ENCODE data around the gene MAMLD1. TPM values are rescaled to one million over a fixed set of nuclear protein-coding genes. Genes with fewer than 3 reads are reported as not detected.
A peak's percentile ranks its signal among the peaks of the same experiment; 100 is the strongest.

MAMLD1 gene
- total RNA-seq, 2 donors from 2014 or later: 1.7 to 1.9 TPM

DNA sequence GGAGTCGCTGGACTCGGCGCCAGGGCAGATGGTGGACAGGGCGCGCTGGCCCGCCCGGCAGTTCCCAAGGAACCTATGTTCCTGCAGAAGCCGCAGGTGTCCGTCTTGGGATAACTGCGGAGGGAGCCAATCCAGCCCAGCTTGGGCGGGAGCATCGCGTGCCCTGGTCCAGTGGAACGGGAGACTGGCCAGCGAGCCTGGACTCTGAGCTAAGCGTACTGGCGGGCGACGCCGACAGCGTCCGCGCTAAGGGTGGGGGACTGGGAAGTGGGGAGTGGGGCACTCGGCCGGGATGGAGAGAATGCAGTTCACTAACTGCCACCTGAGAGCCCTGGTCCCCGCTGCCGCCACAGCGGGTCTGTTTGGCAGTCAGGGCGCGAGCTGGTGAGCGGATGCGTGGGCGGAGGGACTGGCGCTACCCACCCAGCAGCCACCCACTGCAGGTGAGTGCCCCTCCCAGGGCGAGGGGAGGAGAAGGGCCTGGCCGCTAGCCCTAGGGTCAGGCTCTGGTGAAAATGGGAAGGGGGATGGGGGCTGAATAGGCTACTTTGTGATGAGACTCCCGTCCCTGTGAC is 1.3 kb upstream of the MAMLD1 start:
- H3K36me3 Mint-ChIP-seq (ENCODE audit: low read depth): no peaks in the 10 kb centered on the region
- ATAC-seq (no peak), DNase-seq (no peak)
- peaks cover 22% of the 10 kb centered on the region for H3K4me1 Mint-ChIP-seq
- no peaks in the 10 kb centered on the region for H3K9me3 ChIP-seq (ENCODE audit: control insufficient read depth, low read length, poor library complexity, severe bottlenecking)
- peak overlapping the region; percentile 83 for H3K27ac Mint-ChIP-seq
- H3K27me3 Mint-ChIP-seq: no peaks in the 10 kb centered on the region
- H3K4me3 Mint-ChIP-seq: peak overlapping the region; percentile 95

DNA sequence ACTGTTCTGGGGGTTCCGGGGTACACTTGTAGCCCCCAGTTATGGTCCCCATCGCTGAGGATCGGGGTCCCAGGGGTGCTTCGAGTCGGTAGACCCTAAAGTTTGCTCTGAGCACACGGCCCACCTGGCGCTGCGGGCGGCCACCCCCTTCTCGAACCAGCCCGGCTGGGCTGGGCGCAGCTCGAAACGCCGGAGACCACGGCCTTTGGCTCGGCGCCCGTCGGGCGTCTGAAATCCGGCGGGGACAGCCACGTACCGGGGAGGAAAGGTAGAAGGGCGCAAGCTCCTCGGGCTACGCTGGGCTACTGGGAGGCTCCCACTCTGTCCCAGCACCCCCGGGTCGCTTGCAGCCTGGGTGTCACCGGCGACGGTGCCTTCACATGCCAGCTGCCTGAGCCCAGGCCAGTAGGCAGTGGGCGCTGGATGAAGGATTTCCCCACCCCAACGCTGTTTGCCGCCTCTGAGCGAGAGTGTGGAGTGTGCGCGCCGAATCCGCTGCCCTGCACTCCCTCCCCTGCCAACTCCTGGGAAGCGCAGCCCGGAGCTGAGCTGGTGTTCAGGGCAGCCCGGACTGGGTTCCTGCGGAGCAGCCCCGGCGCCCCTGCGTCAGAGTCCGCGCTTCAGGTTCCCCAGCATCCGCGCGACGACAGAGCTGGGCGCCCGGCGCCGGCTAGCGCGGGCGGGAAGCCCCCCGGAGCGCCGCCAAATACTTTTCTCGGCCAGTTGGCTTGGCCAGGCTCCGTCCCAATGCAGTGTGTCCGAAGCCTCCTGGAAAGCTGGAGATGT is 637 bp downstream of the MAMLD1 start:
- DNase-seq: no peak
- H3K36me3 Mint-ChIP-seq (ENCODE audit: low read depth): no peaks in the 10 kb centered on the region
- no peaks in the 10 kb centered on the region for H3K9me3 ChIP-seq (ENCODE audit: control insufficient read depth, low read length, poor library complexity, severe bottlenecking)
- ATAC-seq: peak; percentile 3
- peak overlapping the region; percentile 86 for H3K4me3 Mint-ChIP-seq
- H3K4me1 Mint-ChIP-seq: peaks cover 23% of the 10 kb centered on the region
- no peaks in the 10 kb centered on the region for H3K27me3 Mint-ChIP-seq
- H3K27ac Mint-ChIP-seq: no peak overlapping the region

- H3K9me3 ChIP-seq (ENCODE audit: control insufficient read depth, low read length, poor library complexity, severe bottlenecking): no peaks in the 10 kb centered on the region
- no peak for ATAC-seq
- no peak for DNase-seq
- Mint-ChIP-seq H3K27ac (no peak overlapping the region), H3K4me1 (peaks cover 23% of the 10 kb centered on the region), H3K27me3 (no peaks in the 10 kb centered on the region), H3K4me3 (peak overlapping the region; percentile 86), H3K36me3 (ENCODE audit: low read depth) (no peaks in the 10 kb centered on the region)
These were observed 1.4 kb downstream of the MAMLD1 start for GRCh38 chrX:150364347-150365050.

DNA sequence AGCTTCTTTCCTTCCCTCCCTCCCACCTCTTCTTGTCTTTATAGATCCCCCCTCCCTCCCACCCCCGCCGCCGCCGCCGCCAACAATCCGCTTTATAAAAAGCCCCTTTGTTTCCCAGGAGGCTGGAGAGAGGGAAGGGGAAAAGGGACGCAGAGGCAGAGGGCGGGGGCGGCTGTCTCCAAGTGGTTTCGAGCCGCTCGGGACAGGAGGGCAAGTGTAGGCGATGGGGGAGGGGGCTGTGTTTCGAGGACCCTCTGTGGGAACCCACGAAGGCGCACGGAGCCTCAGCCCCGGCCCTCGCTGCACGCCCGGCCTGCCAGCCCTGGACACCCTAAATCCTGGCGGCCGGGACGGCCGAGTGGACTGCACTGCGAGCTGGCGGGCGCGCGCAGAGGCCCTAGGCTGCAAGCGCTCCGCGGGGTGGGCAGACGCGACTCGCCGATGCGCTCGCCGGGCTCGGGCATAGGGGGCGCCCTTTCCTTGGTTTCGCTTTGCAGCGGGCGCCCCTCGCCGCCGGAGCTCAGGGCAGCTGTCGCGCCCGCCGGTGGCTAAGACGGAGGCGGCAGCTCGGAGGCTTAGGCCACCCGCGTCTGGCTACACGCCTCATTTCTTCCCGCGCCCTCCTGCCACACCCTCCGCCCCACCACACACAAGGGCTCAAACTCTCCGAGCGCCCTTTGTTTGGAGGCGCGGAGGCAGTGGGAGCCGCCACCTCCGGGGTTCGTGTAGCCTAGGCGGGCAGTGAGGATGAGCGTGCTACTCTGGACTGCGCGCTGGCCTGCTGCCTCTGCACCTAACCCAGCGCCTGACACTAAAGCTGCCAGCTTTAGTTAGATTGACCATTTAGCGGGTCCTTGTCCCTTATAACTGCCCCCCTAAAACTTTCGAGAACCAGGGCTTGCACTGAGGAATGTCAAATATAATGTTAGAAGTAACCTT is 2.2 kb downstream of the MAMLD1 start:
- peak; percentile 34 to 44 (median 41) for DNase-seq
- Mint-ChIP-seq H3K4me1 (peaks cover 20% of the 10 kb centered on the region), H3K4me3 (peak overlapping the region; percentile 86), H3K27ac (peak overlapping the region; percentile 34), H3K36me3 (ENCODE audit: low read depth) (no peaks in the 10 kb centered on the region), H3K27me3 (no peaks in the 10 kb centered on the region)
- peak; percentile 41 for ATAC-seq
- no peaks in the 10 kb centered on the region for H3K9me3 ChIP-seq (ENCODE audit: control insufficient read depth, low read length, poor library complexity, severe bottlenecking)

DNA sequence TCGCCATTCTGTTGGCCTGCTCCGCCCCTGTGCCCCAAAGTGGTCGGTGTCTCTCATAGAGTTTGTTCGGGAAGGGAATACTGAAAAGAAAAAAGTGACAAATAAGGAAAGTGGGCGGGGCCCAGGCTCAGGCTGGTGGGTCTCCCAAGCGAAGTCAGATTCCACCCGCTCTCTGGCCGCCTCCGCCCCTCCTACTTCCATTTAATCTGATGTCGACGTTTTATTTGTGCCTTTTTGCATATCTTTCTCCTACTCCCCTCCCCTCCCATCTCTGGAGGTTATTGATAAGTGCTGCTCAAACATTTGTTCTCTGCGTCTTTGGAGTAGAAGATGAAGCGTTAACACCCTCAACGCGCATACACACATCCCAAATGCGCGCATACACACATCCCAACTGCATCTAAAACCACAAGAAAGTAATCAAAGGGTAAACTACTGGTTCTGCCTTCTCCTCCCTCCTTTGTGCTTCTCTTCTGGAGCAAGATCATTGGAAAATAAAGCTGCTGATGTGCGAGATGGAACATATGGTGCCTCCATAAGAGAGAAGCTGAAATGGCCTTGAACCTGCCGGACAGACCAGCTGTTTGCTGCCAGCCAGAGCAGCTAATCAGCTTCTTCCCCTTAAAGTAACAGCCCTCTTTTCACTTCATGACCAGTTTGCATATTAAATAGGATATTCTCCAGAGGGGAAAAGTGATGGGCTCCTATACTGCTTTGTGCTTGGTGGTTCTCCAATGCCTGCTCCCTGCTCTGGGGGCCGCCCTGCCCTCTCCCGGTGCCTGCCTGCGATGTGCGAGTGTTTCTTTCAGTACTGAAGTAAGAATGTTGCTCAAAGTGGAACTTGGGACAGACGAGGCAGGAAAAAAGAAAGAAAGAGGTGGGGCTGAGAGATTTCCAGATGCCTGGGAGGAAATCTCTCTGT is 3.1 kb downstream of the MAMLD1 start:
- DNase-seq: no peak
- Mint-ChIP-seq H3K4me3 (peak overlapping the region; percentile 86), H3K4me1 (peaks cover 17% of the 10 kb centered on the region), H3K36me3 (ENCODE audit: low read depth) (no peaks in the 10 kb centered on the region), H3K27ac (peak overlapping the region; percentile 34), H3K27me3 (no peaks in the 10 kb centered on the region)
- no peaks in the 10 kb centered on the region for H3K9me3 ChIP-seq (ENCODE audit: control insufficient read depth, low read length, poor library complexity, severe bottlenecking)
- ATAC-seq: no peak

GRCh38 chrX:150366951-150367545 is 3.9 kb downstream of the MAMLD1 start:
- peak overlapping the region; percentile 86 for H3K4me3 Mint-ChIP-seq
- no peak for DNase-seq
- no peak overlapping the region for H3K27ac Mint-ChIP-seq
- no peak for ATAC-seq
- H3K9me3 ChIP-seq (ENCODE audit: control insufficient read depth, low read length, poor library complexity, severe bottlenecking): no peaks in the 10 kb centered on the region
- no peaks in the 10 kb centered on the region for H3K36me3 Mint-ChIP-seq (ENCODE audit: low read depth)
- H3K4me1 Mint-ChIP-seq: peaks cover 14% of the 10 kb centered on the region
- no peaks in the 10 kb centered on the region for H3K27me3 Mint-ChIP-seq

GRCh38 chrX:150370589-150371312 is 7.6 kb downstream of the MAMLD1 start:
- ATAC-seq (no peak), DNase-seq (no peak)
- no peak overlapping the region for H3K4me3 Mint-ChIP-seq
- no peaks in the 10 kb centered on the region for H3K36me3 Mint-ChIP-seq (ENCODE audit: low read depth)
- H3K4me1 Mint-ChIP-seq: peaks cover 7% of the 10 kb centered on the region
- H3K27me3 Mint-ChIP-seq: no peaks in the 10 kb centered on the region
- no peaks in the 10 kb centered on the region for H3K9me3 ChIP-seq (ENCODE audit: control insufficient read depth, low read length, poor library complexity, severe bottlenecking)
- no peak overlapping the region for H3K27ac Mint-ChIP-seq

GRCh38 chrX:150371877-150372276 is 8.8 kb downstream of the MAMLD1 start:
- no peaks in the 10 kb centered on the region for H3K27me3 Mint-ChIP-seq
- no peak for ATAC-seq
- H3K4me1 Mint-ChIP-seq: peaks cover under 1% of the 10 kb centered on the region
- H3K4me3 Mint-ChIP-seq: no peak overlapping the region
- H3K27ac Mint-ChIP-seq: no peak overlapping the region
- no peaks in the 10 kb centered on the region for H3K36me3 Mint-ChIP-seq (ENCODE audit: low read depth)
- no peak for DNase-seq
- H3K9me3 ChIP-seq (ENCODE audit: control insufficient read depth, low read length, poor library complexity, severe bottlenecking): no peaks in the 10 kb centered on the region

GRCh38 chrX:150372280-150372679 is 9.2 kb downstream of the MAMLD1 start:
- peak overlapping the region; percentile 14 for H3K27ac Mint-ChIP-seq
- H3K4me3 Mint-ChIP-seq: no peak overlapping the region
- ATAC-seq: no peak
- no peaks in the 10 kb centered on the region for H3K4me1 Mint-ChIP-seq
- DNase-seq: no peak
- no peaks in the 10 kb centered on the region for H3K36me3 Mint-ChIP-seq (ENCODE audit: low read depth)
- no peaks in the 10 kb centered on the region for H3K27me3 Mint-ChIP-seq
- no peaks in the 10 kb centered on the region for H3K9me3 ChIP-seq (ENCODE audit: control insufficient read depth, low read length, poor library complexity, severe bottlenecking)

GRCh38 chrX:150372756-150373155 is 9.6 kb downstream of the MAMLD1 start:
- Mint-ChIP-seq H3K4me1 (no peaks in the 10 kb centered on the region), H3K4me3 (no peak overlapping the region), H3K27ac (peak overlapping the region; percentile 14), H3K27me3 (no peaks in the 10 kb centered on the region), H3K36me3 (ENCODE audit: low read depth) (no peaks in the 10 kb centered on the region)
- DNase-seq (no peak), ATAC-seq (no peak)
- no peaks in the 10 kb centered on the region for H3K9me3 ChIP-seq (ENCODE audit: control insufficient read depth, low read length, poor library complexity, severe bottlenecking)

GRCh38 chrX:150375243-150375770 is 12.2 kb downstream of the MAMLD1 start:
- H3K9me3 ChIP-seq (ENCODE audit: control insufficient read depth, low read length, poor library complexity, severe bottlenecking): no peaks in the 10 kb centered on the region
- H3K4me1 Mint-ChIP-seq: no peaks in the 10 kb centered on the region
- ATAC-seq (no peak), DNase-seq (no peak)
- H3K36me3 Mint-ChIP-seq (ENCODE audit: low read depth): no peaks in the 10 kb centered on the region
- H3K27ac Mint-ChIP-seq: no peak overlapping the region
- H3K4me3 Mint-ChIP-seq: no peak overlapping the region
- H3K27me3 Mint-ChIP-seq: no peaks in the 10 kb centered on the region

Data from T-helper 17 cell (primary cell).